ENCODE measurements around the gene TMEM72.

DNA sequence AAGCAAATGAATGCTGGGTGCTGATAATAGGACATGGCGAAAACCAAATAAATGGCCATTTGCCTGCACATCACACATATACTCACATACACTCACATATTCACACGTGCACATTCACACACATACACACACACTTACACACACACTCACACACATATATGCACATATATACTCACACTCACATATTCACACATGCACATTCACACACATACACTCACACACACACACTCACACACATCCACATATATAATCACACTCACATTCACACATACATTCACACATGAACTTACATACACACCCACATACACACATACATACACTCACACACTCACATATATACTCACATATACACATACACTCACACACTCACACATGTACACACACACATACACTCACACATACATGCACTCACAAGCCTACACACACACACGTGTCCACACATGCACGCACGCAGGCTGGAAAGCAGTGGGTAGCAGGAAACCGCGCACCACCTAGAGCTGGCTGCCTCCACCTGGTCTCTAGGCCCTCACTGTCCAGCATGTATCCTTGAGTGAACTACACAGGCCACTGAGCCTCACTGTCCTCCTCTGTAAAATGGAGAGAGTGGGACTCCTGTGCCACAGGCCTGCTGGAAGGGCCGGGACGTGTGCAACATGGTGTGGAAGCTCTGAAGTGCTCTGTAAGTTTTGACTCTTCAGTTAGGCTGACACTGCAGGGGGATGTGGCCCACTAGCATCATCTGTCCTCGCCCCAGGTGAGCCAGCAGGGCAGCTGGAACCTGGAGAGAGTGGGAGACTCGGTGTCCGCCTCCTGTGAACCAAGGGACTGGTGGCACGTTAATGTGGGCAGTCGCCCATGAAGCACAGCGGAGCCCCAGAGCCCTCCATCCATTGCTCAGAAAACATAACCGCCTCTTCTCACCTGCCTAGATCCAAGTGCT lies 14.9 kb downstream of the TMEM72 start:
- TF ChIP-seq, protein P1, sequence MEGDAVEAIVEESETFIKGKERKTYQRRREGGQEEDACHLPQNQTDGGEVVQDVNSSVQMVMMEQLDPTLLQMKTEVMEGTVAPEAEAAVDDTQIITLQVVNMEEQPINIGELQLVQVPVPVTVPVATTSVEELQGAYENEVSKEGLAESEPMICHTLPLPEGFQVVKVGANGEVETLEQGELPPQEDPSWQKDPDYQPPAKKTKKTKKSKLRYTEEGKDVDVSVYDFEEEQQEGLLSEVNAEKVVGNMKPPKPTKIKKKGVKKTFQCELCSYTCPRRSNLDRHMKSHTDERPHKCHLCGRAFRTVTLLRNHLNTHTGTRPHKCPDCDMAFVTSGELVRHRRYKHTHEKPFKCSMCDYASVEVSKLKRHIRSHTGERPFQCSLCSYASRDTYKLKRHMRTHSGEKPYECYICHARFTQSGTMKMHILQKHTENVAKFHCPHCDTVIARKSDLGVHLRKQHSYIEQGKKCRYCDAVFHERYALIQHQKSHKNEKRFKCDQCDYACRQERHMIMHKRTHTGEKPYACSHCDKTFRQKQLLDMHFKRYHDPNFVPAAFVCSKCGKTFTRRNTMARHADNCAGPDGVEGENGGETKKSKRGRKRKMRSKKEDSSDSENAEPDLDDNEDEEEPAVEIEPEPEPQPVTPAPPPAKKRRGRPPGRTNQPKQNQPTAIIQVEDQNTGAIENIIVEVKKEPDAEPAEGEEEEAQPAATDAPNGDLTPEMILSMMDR (IDR thresholded peaks at IDR 0.05; ENCODE audit: insufficient read depth, low read length, poor library complexity, severe bottlenecking): no peak
- no peak for TF ChIP-seq EZH2phosphoT487 (conservative IDR thresholded peaks at IDR 0.05; ENCODE audit: low read length)

Data from SU-DHL-6 (cell line).